HS-27A (cell line): ENCODE data around the gene CAMK1D.
"Not testable (repeated sequence)": the region's sequence is repeated elsewhere in the genome, so short reads cannot be mapped to it uniquely, and the experiment has no call there.

Experiments used
- DNase-seq: peaks from one replicate; pipeline ENCODE4 v3.0.0-alpha.2; 2012; ENCODE audit warnings: low read depth, missing footprints

The CAMK1D gene

DNA sequence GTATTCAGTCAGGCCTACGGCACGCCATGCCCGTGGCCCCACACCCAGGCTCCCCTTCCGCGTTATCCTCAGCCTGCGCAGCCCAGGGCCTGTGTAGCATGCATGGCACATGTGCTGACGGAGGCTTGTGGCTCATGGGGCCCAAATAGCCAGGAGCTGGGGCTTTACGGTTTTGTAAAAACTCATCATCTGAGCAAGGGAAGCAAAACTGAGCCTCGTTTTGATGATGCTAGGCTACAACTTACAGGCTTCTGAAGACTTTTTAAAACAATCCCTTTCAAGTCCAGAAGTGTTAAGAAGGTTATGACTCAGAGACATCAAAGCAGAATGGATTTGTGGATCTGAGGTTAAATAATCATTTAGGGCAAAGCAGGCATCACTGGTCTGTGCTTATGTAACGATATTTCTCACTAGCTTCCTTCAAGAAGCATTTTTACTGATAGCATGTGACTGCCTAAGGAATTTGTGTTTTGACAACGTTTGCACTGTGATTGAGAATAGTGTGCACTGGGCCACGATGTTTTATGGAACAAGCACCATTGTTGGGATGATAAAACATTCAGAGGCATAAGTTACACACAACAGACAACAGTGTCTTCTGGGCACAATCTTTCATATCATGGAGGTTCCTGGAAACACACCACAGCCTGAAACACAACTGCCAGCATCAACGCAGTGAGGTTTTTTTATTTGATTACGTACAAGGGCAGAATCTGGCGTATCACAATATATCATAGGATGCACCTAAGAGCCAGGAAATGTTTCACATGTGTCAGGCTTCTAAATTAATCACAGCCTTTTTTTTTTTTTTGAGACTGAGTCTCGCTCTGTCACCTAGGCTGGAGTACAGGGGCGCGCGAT lies 377.9 kb downstream of the CAMK1D start:
- no peak for DNase-seq

DNA sequence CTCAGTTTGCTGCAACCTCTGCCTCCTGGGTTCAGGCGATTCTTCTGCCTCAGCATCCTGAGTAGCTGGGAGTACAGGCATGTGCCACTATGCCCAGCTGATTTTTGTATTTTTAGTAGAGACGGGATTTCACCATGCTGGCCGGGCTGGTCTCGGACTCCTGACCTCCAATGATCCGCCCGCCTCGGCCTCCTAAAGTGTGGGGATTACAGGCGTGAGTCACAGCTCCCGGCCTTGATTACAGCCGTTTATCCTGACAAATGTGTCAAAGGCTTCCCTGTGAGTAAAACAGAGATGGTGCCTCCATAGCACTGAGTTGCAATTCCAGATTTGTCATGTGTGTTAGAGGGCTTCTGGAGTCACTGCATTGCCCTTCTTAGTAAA lies 378.5 kb downstream of the CAMK1D start:
- no peak for DNase-seq

DNA sequence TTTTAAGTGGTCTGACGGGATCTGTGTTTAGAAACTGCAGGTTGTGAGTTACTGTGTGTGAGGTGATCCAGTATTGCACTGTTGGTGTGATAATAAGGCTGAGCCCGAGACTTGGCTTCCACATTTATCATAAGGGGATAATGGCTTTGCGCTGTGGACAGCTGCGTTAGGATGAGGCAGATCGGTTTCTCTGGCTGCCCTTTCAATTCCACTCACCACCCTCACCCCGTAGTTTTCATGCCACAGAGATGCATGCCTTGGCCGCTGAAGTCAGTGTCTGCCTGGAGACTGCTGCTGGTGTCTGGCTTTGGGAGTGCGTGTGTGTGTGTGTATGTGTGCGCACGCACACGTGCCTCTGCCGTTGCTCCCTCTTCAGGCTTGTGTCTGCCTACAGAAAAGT lies 379.1 kb downstream of the CAMK1D start:
- no peak for DNase-seq

DNA sequence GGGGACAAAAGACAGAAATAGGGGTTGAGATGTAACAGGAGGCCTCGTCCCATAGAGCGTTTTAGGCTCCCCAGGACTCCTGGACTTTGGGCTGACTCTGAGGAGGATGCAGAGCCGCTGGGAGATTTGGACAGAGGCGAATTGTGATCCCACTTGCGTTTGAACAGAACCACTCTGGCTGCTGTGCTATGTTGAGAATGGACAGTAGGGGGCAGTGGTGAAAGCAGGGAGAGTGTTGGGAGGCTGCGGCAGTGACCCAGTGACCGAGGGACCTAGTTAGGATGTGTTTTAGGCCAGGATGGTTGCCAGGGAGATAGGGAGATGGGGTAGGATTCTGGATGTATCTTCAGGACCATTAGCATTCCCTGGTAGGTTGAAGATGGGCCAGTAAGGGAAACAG lies 380.5 kb downstream of the CAMK1D start:
- no peak for DNase-seq

- DNase-seq, result no peak
Measured at GRCh38 chr10:12730809-12731519, 381.6 kb downstream of the CAMK1D start.

DNA sequence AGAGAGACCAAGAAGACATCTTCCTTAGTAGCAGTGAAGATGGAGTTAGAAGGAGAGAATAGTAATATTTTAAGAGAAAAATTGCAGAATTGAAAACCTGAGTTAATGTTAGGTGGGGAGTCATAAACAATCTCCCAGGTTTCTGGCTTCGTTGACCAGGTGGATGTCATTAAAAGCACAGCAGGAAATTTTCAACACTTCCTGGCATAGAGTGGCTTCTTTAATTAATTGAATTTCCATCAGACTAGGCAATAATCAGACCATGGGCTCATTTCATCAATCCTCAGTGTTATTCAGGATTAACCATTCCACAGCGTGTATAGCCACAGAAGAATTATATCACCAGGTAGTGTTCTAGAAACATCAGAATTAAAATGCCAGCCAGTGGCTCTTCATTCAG lies 383.9 kb downstream of the CAMK1D start:
- DNase-seq, result no peak

- DNase-seq, result no peak
Measured at GRCh38 chr10:12735843-12736462, 386.6 kb downstream of the CAMK1D start.

DNA sequence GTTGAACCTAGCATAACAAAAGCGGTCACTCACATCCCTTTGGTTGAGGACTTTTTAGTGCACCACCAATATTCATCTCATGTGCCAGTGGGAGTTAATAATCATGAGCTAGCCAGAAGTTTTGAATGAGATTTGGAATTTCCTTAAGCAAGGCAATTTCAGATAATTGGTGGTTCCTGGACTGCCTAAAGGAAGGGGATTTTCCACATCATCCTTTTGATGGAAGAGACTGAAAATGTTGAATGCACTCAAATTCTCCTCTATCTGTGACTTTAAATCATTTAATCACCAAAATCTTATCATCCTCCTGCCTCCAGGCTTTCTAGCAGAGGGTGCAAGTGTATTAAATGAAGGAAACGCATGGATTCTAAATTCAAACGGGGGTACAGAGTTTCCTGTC lies 391.5 kb downstream of the CAMK1D start:
- DNase-seq, result no peak

- DNase-seq, result no peak
Measured at GRCh38 chr10:12741360-12741804, 392.0 kb downstream of the CAMK1D start.

DNA sequence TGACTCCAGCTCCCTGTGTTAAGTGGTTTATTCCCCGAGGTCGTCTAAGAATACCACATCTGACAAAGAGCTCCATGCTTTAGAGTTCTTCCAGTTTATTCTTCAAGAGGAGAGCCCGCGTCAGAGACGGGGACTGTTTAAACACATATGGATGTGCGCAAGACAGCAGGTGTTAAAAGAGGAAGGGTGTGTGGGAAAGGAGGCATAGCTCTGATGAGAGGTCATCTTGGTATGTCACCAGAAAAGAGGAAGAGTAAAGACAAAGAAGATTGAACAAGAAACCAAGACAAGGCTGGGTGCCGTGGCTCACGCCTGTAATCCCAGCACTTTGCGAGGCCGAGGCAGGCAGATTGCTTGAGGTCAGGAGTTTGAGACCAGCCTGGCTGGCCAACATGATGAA lies 393.4 kb downstream of the CAMK1D start:
- DNase-seq, result no peak

GRCh38 chr10:12743466-12743865 lies 394.1 kb downstream of the CAMK1D start:
- DNase-seq, result not testable (repeated sequence)

GRCh38 chr10:12743941-12744340 lies 394.6 kb downstream of the CAMK1D start:
- DNase-seq, result no peak

DNA sequence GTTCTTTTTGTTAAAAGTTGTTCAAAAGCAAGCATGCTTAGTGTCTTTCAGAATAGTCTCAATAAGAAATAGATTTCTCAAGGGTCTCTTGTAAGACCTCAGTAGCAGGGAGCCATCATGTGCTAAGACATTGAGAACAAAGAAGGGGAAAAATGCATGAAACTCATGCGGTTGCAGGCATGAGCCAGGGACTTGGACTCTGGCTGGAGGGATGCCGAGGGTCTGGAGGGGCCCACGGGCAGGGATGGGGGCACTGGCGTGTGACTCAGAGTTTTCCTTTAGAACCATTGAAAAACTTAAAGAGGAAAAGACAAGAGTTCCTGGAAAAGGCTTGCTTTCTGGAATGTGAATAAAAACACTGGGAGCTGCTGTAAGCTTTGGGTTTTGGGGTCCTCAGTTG lies 398.8 kb downstream of the CAMK1D start:
- DNase-seq, result no peak

- DNase-seq, result no peak
Measured at GRCh38 chr10:12749760-12750478, 400.6 kb downstream of the CAMK1D start.

GRCh38 chr10:12750526-12751201 lies 401.3 kb downstream of the CAMK1D start:
- DNase-seq, result no peak

DNA sequence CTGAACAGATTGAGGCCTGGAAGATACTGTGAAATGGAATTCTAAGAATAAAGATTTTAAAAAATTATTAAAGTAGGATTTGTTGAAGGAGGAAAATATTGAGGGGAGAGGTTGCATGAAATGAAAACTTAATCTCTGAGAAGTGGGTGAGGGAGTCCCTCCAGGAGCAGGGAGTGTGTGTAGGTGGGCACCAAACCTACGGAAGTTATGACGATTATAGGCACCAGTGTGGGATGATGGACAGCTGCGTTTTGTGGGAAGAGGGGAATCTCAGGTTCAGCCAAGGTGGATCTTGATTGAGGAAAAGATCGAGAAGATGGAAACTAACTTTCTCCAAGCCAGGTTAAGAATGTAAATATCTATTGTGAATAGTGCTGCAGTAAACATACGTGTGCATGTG lies 405.7 kb downstream of the CAMK1D start:
- no peak for DNase-seq

DNA sequence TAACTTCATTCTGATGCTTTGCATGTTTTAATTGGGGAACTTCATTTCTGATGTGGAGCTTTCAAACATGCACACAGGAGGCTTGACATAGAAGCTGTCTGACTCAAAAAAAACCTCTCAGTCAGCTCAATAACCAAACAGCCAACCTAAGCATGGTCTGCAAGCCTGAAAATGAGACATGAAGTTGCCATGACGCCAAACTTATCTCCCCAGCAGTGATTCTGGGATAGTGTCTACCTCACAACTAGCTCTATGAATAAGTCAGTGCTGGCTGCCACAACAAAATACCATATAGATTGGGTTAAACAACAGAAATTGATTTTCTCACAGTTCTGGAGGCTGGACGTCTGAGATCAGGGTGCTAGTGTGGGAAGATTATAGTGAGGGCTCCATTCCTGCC lies 408.0 kb downstream of the CAMK1D start:
- DNase-seq, result no peak

DNA sequence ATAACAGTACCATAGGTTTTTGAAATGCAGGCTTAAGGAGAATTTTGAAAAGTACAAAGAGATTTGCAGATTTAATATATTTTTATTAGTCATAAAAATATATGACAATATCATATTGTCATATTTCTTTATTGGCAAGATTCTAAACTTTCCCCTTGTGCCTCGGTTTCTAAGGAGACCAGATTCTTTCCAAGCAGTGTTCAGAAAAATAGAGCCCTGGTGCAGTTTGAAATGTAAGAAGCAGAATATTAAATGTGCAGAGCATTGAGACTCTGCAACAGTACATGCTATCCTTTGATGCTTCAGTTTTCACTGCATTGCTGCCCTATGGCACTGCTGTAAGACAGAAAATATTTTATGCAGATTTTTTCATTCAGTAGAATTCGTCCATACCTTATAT lies 408.9 kb downstream of the CAMK1D start:
- no peak for DNase-seq

- DNase-seq, result no peak
Measured at GRCh38 chr10:12766223-12766622, 416.9 kb downstream of the CAMK1D start.

GRCh38 chr10:12768156-12769100 lies 419.1 kb downstream of the CAMK1D start:
- DNase-seq, result no peak
